ENCODE measurements around the gene IL22RA1.

IL22RA1 gene

GRCh38 chr1:24167008-24167407 lies 24.1 kb upstream of the IL22RA1 start:
- Histone ChIP-seq H3K27me3 (ENCODE audit: control insufficient read depth, insufficient read depth, low read length) (no peaks in the 10 kb centered on the region), H3K36me3 (ENCODE audit: control insufficient read depth, insufficient read depth, low read length) (no peaks in the 10 kb centered on the region; the same call in 1 of the 2 replicates)
- no CpG with 5 or more reads among the region's 4 CpGs for WGBS (ENCODE audit: insufficient coverage, insufficient read length)

GRCh38 chr1:24165500-24165899 lies 22.6 kb upstream of the IL22RA1 start:
- H3K36me3 ChIP-seq (ENCODE audit: control insufficient read depth, insufficient read depth, low read length) = no peaks in the 10 kb centered on the region; the same call in 1 of the 2 replicates

More at GRCh38 chr1:24167008-24167407, 24.1 kb upstream of the IL22RA1 start:
- no peaks in the 10 kb centered on the region for H3K9me3 ChIP-seq (ENCODE audit: control insufficient read depth, insufficient read depth, low read length)
- H3K27ac ChIP-seq (ENCODE audit: low read length) = no peak overlapping the region
- no peak overlapping the region for H3K4me3 ChIP-seq (ENCODE audit: low read length)
- no peak for DNase-seq (ENCODE audit: low read depth, low spot score)
- no peaks in the 10 kb centered on the region for H3K4me1 ChIP-seq (ENCODE audit: control insufficient read depth, insufficient read depth, low read length)

GRCh38 chr1:24164004-24164403 lies 21.1 kb upstream of the IL22RA1 start:
- Histone ChIP-seq H3K36me3 (ENCODE audit: control insufficient read depth, insufficient read depth, low read length) (peaks cover 4% of the 10 kb centered on the region; the same call in 1 of the 2 replicates), H3K4me3 (ENCODE audit: low read length) (no peak overlapping the region), H3K27ac (ENCODE audit: low read length) (no peak overlapping the region), H3K27me3 (ENCODE audit: control insufficient read depth, insufficient read depth, low read length) (no peaks in the 10 kb centered on the region), H3K9me3 (ENCODE audit: control insufficient read depth, insufficient read depth, low read length) (no peaks in the 10 kb centered on the region), H3K4me1 (ENCODE audit: control insufficient read depth, insufficient read depth, low read length) (no peaks in the 10 kb centered on the region)
- DNase-seq (ENCODE audit: low read depth, low spot score) = no peak
- no CpG with 5 or more reads among the region's 3 CpGs for WGBS (ENCODE audit: insufficient coverage, insufficient read length)

More at GRCh38 chr1:24165500-24165899, 22.6 kb upstream of the IL22RA1 start:
- H3K4me3 ChIP-seq (ENCODE audit: low read length) = no peak overlapping the region
- H3K27ac ChIP-seq (ENCODE audit: low read length) = no peak overlapping the region
- no peaks in the 10 kb centered on the region for H3K9me3 ChIP-seq (ENCODE audit: control insufficient read depth, insufficient read depth, low read length)
- H3K4me1 ChIP-seq (ENCODE audit: control insufficient read depth, insufficient read depth, low read length) = no peaks in the 10 kb centered on the region
- DNase-seq (ENCODE audit: low read depth, low spot score) = no peak
- no CpG with 5 or more reads among the region's 2 CpGs for WGBS (ENCODE audit: insufficient coverage, insufficient read length)
- no peaks in the 10 kb centered on the region for H3K27me3 ChIP-seq (ENCODE audit: control insufficient read depth, insufficient read depth, low read length)

- WGBS (ENCODE audit: insufficient coverage, insufficient read length) = no CpG with 5 or more reads among the region's 5 CpGs
- no peaks in the 10 kb centered on the region for H3K4me1 ChIP-seq (ENCODE audit: control insufficient read depth, insufficient read depth, low read length)
- H3K27ac ChIP-seq (ENCODE audit: low read length) = no peak overlapping the region
- no peaks in the 10 kb centered on the region for H3K27me3 ChIP-seq (ENCODE audit: control insufficient read depth, insufficient read depth, low read length)
- no peak overlapping the region for H3K4me3 ChIP-seq (ENCODE audit: low read length)
- no peaks in the 10 kb centered on the region for H3K9me3 ChIP-seq (ENCODE audit: control insufficient read depth, insufficient read depth, low read length)
- peaks cover 10% of the 10 kb centered on the region for H3K36me3 ChIP-seq (ENCODE audit: control insufficient read depth, insufficient read depth, low read length)
- DNase-seq (ENCODE audit: low read depth, low spot score) = no peak
Measured at GRCh38 chr1:24162201-24162600, 19.3 kb upstream of the IL22RA1 start.

- no peaks in the 10 kb centered on the region for H3K4me1 ChIP-seq (ENCODE audit: control insufficient read depth, insufficient read depth, low read length)
- peaks cover 10% of the 10 kb centered on the region for H3K36me3 ChIP-seq (ENCODE audit: control insufficient read depth, insufficient read depth, low read length)
Measured at GRCh38 chr1:24161270-24161669, 18.3 kb upstream of the IL22RA1 start.

GRCh38 chr1:24159366-24159765 lies 16.4 kb upstream of the IL22RA1 start:
- Histone ChIP-seq H3K36me3 (ENCODE audit: control insufficient read depth, insufficient read depth, low read length) (peaks cover 13% of the 10 kb centered on the region), H3K27ac (ENCODE audit: low read length) (no peak overlapping the region), H3K4me1 (ENCODE audit: control insufficient read depth, insufficient read depth, low read length) (peaks cover 3% of the 10 kb centered on the region; the same call in 1 of the 2 replicates), H3K27me3 (ENCODE audit: control insufficient read depth, insufficient read depth, low read length) (no peaks in the 10 kb centered on the region), H3K4me3 (ENCODE audit: low read length) (no peak overlapping the region), H3K9me3 (ENCODE audit: control insufficient read depth, insufficient read depth, low read length) (no peaks in the 10 kb centered on the region)
- WGBS (ENCODE audit: insufficient coverage, insufficient read length) = no CpG with 5 or more reads among the region's 5 CpGs
- DNase-seq (ENCODE audit: low read depth, low spot score) = no peak

More at GRCh38 chr1:24161270-24161669, 18.3 kb upstream of the IL22RA1 start:
- no peaks in the 10 kb centered on the region for H3K9me3 ChIP-seq (ENCODE audit: control insufficient read depth, insufficient read depth, low read length)
- WGBS (ENCODE audit: insufficient coverage, insufficient read length) = no CpG with 5 or more reads among the region's 4 CpGs
- H3K4me3 ChIP-seq (ENCODE audit: low read length) = no peak overlapping the region
- no peaks in the 10 kb centered on the region for H3K27me3 ChIP-seq (ENCODE audit: control insufficient read depth, insufficient read depth, low read length)
- H3K27ac ChIP-seq (ENCODE audit: low read length) = no peak overlapping the region
- no peak for DNase-seq (ENCODE audit: low read depth, low spot score)

- peaks cover 3% of the 10 kb centered on the region; the same call in 1 of the 2 replicates for H3K4me1 ChIP-seq (ENCODE audit: control insufficient read depth, insufficient read depth, low read length)
- no peaks in the 10 kb centered on the region for H3K27me3 ChIP-seq (ENCODE audit: control insufficient read depth, insufficient read depth, low read length)
- WGBS (ENCODE audit: insufficient coverage, insufficient read length) = no CpG with 5 or more reads among the region's 6 CpGs
- H3K4me3 ChIP-seq (ENCODE audit: low read length) = no peak overlapping the region
- no peak overlapping the region for H3K27ac ChIP-seq (ENCODE audit: low read length)
- no peak for DNase-seq (ENCODE audit: low read depth, low spot score)
- peaks cover 13% of the 10 kb centered on the region for H3K36me3 ChIP-seq (ENCODE audit: control insufficient read depth, insufficient read depth, low read length)
- H3K9me3 ChIP-seq (ENCODE audit: control insufficient read depth, insufficient read depth, low read length) = no peaks in the 10 kb centered on the region
Measured at GRCh38 chr1:24157918-24158481, 15.1 kb upstream of the IL22RA1 start.

- H3K27ac ChIP-seq (ENCODE audit: low read length) = no peak overlapping the region
- no peaks in the 10 kb centered on the region for H3K27me3 ChIP-seq (ENCODE audit: control insufficient read depth, insufficient read depth, low read length)
- no peak overlapping the region for H3K4me3 ChIP-seq (ENCODE audit: low read length)
- H3K36me3 ChIP-seq (ENCODE audit: control insufficient read depth, insufficient read depth, low read length) = peaks cover 13% of the 10 kb centered on the region
- peaks cover 6% of the 10 kb centered on the region; the same call in 1 of the 2 replicates for H3K4me1 ChIP-seq (ENCODE audit: control insufficient read depth, insufficient read depth, low read length)
- H3K9me3 ChIP-seq (ENCODE audit: control insufficient read depth, insufficient read depth, low read length) = no peaks in the 10 kb centered on the region
- DNase-seq (ENCODE audit: low read depth, low spot score) = no peak
- no CpG with 5 or more reads among the region's 18 CpGs for WGBS (ENCODE audit: insufficient coverage, insufficient read length)
Measured at GRCh38 chr1:24156542-24157260, 13.8 kb upstream of the IL22RA1 start.

- no CpG with 5 or more reads among the region's 11 CpGs for WGBS (ENCODE audit: insufficient coverage, insufficient read length)
- H3K9me3 ChIP-seq (ENCODE audit: control insufficient read depth, insufficient read depth, low read length) = no peaks in the 10 kb centered on the region
- H3K27ac ChIP-seq (ENCODE audit: low read length) = no peak overlapping the region
- H3K4me3 ChIP-seq (ENCODE audit: low read length) = no peak overlapping the region
- peaks cover 6% of the 10 kb centered on the region; the same call in 1 of the 2 replicates for H3K4me1 ChIP-seq (ENCODE audit: control insufficient read depth, insufficient read depth, low read length)
- H3K36me3 ChIP-seq (ENCODE audit: control insufficient read depth, insufficient read depth, low read length) = peaks cover 13% of the 10 kb centered on the region
- H3K27me3 ChIP-seq (ENCODE audit: control insufficient read depth, insufficient read depth, low read length) = no peaks in the 10 kb centered on the region
- DNase-seq (ENCODE audit: low read depth, low spot score) = no peak
Measured at GRCh38 chr1:24155011-24155782, 12.3 kb upstream of the IL22RA1 start.

GRCh38 chr1:24154215-24154614 lies 11.3 kb upstream of the IL22RA1 start:
- Histone ChIP-seq H3K9me3 (ENCODE audit: control insufficient read depth, insufficient read depth, low read length) (no peaks in the 10 kb centered on the region), H3K27ac (ENCODE audit: low read length) (no peak overlapping the region), H3K27me3 (ENCODE audit: control insufficient read depth, insufficient read depth, low read length) (no peaks in the 10 kb centered on the region), H3K4me3 (ENCODE audit: low read length) (no peak overlapping the region), H3K36me3 (ENCODE audit: control insufficient read depth, insufficient read depth, low read length) (peaks cover 11% of the 10 kb centered on the region), H3K4me1 (ENCODE audit: control insufficient read depth, insufficient read depth, low read length) (peaks cover 8% of the 10 kb centered on the region; the same call in 1 of the 2 replicates)
- WGBS (ENCODE audit: insufficient coverage, insufficient read length) = no CpG with 5 or more reads among the region's 8 CpGs
- DNase-seq (ENCODE audit: low read depth, low spot score) = no peak

Data from iPS DF 6.9 (cell line).